Head of caudate nucleus (tissue), 42 donors: Measurements from ENCODE around the gene KLHL33.

Experiments used
- DNase-seq, 42 donors: peaks; one replicate each; pipeline versions ENCODE4 v3.0.0 to v3.0.0-alpha.2; 2020 to 2021; ENCODE audit warnings: mixed read lengths in 7 of 42
- intact Hi-C: fragments of 100-400 bp; cut with DNase I; formaldehyde crosslinking; loops from one replicate; pipeline ENCODE4 v1.15.0; 2022

Gene KLHL33, protein sequence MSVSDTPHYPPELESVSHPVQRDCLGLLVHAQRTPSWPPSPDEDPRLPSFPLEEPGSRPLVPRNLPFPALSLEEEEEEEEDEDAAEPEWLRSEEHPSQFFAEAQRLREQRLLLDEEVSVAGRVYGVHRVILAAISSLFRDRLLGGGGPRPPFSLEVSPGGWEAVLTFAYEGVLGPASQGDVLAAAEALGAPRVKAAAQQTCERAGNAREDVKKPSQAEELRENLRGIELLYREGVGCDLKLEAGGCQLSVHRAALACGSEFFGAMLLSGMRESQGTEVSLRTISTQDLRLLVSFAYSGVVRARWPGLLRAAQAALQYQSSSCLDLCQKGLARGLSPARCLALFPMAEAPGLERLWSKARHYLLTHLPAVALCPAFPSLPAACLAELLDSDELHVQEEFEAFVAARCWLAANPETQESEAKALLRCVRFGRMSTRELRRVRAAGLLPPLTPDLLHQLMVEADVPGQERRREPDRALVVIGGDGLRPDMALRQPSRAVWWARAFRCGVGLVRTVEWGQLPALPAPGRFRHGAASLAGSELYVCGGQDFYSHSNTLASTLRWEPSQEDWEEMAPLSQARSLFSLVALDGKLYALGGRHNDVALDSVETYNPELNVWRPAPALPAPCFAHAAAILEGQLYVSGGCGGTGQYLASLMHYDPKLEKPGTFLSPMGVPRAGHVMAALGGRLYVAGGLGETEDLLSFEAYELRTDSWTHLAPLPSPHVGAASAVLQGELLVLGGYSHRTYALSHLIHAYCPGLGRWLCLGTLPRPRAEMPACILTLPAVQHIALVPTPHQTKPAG

DNA sequence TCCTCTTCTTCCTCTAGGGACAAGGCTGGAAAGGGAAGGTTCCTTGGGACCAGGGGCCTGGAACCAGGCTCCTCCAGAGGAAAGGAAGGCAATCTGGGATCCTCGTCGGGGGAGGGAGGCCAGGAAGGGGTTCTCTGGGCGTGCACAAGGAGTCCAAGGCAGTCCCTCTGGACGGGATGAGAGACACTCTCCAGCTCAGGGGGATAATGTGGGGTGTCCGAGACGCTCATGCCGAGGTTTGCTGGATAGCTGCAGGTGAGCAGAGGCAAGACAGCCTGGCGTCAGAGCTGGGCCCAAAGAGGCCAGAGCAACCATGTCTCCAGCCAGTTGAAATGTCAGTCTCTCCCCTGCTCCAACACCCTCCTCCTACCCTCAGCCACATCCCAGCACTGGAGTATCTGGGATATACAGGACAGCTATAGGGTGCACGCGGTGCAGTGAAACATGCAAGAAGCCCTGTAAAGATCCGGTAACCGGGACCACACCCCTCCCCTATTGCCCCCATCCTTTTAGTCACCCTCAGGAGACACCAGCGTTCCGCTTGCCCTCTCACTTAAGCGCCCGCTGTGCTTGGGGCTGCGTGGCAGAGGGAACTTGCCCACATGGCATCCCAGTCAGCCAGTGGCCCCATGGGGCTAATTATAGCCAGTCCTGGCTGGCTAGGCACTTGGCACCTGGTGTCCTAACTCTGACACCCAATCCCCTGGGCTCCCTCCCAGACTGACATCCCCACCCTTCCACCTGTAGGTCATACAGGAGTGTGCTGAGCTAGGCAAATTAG, at the start of gene KLHL33:
KLHL33 (minus strand) TSS at position 585 of the 781 bp plus-strand sequence; CDS start at position 230, 355 bp downstream.
- DNase-seq: no peak
- intact Hi-C loops: no loop called here

DNA sequence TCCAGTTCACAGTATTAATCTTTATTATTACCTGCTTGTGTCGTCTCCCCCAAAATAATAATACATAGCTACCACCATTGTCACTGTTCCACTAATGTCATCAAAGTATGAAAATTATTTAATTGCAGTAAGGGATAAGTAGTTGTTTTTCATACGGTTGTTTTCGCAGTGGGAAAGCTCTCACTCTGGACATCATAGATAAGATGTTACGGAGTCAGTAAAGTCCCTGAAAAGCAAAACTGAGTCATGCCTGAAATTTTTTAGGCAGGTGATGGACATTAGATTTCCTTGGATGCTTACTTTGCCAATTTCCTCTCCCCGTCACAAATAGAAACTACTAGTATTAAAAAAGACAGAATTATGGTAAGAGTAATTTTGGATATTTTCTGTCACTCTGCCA, 46.4 kb upstream of the KLHL33 start:
- DNase-seq: no peak
- intact Hi-C loops: no loop called here

DNA sequence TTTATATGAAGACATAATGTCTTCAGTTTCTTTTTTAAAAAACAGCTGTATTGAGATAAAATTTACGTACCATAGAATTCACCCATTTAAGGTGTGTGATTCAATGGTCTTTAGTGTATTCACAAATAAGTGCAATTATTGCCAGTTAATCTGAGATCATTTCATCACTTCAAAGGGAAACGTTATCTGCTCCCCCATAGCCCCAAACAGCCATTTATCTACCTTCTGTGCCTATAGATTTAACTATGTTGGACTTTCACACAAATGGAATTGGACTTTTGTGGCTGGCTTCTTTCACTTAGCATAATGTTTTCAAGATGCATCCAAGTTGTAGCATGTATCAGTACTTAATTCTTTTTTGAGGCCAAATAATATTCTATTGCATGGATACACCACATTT, 42.9 kb upstream of the KLHL33 start:
- intact Hi-C loops: no loop called here
- no peak for DNase-seq

DNA sequence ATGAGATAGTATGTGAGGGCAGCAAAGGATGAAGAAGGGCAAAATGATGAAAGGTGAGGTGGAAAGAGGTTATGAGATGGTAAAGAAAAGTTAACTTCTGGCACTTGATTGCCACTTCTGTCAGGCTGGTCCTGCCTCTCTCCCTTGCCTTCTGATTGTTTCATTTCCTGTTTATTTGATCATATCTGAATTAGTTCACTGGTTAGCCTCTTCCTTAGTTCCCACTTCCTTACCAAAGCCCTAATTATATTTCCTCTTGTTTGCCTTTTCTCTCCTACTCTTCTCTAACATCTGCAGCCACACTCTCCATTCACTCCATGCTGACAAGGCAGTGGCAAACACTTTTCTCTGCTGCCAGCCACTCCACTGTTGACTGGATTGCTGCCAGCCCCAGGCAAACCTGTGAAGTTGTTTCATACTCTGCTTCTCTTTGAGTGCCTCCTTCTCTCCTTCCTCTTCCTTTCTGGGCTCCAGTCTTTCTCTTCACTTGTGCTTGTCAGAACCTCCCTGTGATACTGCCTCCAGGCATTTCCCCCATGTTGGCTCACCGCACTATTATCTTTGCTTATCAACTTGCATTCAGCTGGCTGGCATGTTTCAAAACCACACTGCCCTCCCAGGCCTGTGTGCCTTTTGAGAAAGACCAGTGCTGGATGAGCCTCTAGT, 41.4 kb upstream of the KLHL33 start:
- DNase-seq: peak in 16 of 42 donors; percentile 10 to 55 (median 26)
- intact Hi-C loops: no loop called here

DNA sequence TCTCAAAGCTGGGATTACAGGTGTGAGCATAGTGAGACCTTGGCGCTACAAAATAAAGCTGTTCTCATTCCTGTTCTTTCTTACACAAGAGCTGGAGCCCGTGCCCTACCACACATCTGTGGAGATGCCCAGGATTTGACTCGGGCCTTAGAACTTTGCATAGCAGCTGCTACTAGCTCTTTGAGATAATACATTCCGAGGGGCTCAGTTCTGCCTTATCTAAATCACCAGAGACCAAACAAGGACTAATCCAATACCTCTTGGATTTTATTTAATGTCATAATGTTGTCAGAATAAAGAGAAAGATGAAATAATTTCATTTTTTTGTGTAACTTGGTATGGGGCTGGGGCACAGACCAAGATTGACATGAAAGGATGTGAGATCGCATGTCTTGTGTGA, 40.8 kb upstream of the KLHL33 start:
- intact Hi-C loops: no loop called here
- no peak for DNase-seq

DNA sequence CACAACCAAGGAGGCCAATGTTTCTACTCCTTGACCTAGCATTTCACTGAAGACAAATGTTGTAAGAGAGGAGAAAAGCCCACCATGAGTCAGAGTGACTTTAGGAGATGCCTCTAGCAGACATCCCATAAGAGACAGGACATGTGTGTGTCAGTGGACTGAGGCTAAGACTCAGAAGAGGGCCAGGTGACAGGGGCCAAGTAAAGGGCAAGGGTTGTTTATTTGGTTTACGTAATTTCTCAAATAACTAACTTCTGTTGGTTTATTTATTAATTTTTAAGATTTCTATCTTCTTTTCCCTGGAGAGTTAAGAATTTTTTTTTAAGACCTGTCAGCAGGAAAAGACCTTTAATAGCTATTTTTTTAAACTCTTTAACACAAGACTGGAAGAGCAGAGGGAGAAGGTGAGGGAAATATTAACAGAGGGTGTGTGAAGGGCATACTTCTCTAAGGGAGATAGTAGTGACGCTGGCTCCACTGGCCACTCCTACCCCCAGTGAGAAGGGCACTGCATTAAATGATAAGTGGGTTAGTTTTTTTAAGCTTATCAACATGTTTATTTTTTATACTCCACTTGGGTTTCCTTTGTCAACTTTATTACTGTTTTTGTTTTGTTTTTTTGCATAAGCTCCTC, 36.7 kb upstream of the KLHL33 start:
- DNase-seq: no peak
- intact Hi-C loops: no loop called here

DNA sequence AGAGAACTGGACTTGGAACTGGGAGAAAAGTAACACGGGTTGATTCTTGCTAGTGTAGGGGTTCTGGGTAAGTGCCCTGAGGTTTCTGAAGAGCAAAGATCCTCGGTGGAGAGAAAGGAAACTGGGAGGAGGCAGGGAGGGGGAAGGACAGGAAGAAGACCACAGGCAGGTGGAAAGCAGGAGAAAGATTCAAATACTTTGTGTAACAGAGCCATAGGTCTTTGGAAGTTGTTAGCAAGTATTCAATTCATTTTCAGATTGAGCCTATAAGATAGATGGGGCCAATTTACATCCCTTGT, 34.6 kb upstream of the KLHL33 start:
- intact Hi-C loops: no loop called here
- DNase-seq: no peak

DNA sequence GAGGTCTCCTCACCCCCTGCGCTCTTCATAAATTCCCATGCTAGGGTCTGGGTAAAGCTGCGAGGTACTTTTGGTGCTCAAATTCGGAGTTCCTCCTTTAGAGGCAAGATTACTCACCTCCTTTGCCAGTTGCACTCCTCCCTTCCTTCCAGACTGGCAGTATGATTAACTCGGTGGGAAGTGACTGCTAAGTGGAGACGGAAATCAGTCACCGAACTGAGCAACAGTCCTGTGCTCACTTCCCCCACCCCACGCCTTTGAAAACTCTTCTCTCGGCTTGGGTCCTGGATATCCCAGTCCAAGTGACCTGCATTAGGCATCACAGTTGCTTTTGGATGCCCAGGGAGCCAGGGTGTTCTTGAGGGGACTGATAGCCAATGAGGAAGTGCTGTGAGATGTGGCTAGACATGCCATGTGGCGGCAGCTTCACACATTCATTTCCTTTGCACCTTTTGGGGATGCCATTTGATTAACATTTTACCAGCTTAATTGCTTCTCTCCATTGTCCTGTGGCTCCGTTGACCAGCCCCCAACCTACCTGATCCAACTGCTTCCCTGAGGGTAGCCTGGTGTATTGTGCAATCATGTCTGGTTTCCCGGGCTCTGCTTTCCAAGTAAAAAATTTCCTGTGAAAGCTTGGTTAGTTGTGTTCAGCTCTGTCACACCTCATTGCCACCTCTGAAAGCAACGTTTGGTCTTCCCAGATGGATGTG, 34.1 kb upstream of the KLHL33 start:
- peak in 33 of 42 donors; percentile 9 to 80 (median 32) for DNase-seq
- intact Hi-C loops: no loop called here

DNA sequence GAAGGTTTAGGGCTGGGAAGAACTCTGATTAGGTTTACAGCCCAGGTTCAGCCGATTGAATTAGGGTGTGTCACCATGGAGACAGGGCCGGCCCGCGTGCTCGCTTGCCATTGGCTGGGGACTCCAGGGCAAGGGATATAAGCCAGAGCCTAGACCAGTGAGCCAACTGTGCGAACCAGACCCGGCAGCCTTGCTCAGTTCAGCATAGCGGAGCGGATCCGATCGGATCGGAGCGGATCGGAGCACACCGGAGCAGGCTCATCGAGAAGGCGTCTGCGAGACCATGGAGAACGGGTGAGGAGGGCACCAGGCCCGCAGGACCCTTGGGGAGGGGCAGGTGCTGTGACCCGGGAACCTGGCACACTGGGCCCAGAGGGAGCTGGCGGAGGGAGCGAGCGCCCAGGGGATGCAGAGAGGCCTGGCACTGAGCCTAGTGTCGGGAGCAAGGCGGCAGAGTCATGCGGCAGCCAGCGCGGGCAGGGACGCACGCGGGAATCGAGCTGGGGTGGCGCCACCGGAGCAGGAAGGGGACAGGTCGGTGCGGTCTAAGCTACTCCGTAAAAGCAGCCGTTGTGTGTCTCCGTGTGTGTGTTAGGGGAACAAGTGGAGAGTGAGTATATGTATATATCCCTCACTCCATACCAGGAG, 33.4 kb upstream of the KLHL33 start, which contains the start of gene PNP:
PNP (plus strand) TSS at position 165 of the 648 bp plus-strand sequence; CDS start at position 284, 119 bp downstream.
- intact Hi-C loops: no loop called here
- peak; percentile 75 to 97 (median 90) for DNase-seq

DNA sequence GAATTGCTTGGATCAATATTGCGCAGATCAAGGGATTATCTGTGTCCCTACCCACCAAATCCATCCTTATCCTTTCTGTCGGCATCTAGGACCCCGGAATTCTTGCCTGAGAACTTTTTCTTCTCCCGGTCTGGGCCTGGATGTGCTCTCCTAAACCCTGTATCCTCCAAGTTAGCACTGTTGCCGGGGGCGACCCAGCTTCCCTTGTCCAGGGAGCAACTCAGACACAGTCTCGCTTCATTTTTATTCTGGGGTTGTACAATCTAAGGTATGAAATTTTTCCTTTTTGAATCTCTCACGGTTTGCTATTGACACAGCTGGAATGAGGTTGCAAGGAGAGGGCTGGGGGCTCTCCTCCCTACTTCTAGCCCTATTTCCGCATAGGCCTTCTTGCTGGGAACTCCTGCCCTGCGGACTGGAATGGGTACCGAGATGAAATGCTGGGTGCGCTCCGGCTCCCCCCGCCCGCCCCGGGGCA, 32.8 kb upstream of the KLHL33 start:
- DNase-seq: peak in 19 of 42 donors; percentile 6 to 53 (median 16)
- intact Hi-C loops: no loop called here

DNA sequence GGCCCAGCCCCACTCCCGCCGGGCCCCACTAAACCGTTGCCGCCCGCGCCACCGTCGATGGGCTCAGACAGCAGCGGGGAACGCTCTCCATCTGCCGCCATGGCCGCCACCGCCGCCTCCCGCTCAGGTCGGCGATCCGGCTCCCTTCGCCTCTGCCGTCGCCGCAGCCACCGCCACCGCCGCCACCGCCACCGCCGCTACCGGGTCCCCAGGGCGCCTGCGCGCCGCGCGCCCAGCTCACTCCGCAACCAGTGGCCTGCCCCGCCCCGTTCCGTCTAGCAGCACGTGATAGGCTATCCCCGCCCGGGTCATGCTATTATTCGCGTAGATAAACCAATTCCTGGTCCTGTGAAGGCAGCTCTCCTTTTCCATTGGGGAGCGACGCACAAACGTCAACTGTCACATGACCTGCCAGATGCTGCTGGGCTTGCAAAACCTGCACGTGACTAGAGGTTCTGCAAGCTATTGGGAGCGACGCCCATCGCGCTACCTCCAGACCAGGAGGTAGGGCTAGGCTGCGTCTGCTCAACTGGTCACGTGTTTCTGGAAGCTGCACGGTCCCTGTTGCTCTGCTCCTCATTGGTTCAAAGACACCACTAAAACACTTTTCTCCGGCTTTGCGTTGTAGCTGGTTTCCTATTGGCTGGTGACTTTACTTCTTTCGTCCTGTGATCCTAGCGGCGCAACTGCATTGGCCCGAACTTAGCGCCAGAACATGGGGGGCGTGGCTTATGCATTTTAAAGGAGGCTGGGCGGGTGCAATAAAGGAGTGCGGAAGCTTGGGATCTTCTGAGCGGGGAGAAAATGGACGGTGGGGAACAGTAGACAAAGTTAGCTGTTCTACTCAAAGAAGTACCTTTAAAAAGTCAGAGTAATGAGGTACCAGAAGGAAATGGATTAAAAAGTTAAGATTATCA, 25.5 kb upstream of the KLHL33 start, which contains the start of gene PIP4P1:
PIP4P1 (minus strand) TSS at position 210 of the 917 bp plus-strand sequence; CDS start at position 101, 109 bp downstream.
- DNase-seq: peak; percentile 97 to 100 (median 99)
- intact Hi-C loops: loop anchor here (2.0 kb wide), 1 partner anchor 119 kb away; the partner anchor contains the start of gene PARP2

DNA sequence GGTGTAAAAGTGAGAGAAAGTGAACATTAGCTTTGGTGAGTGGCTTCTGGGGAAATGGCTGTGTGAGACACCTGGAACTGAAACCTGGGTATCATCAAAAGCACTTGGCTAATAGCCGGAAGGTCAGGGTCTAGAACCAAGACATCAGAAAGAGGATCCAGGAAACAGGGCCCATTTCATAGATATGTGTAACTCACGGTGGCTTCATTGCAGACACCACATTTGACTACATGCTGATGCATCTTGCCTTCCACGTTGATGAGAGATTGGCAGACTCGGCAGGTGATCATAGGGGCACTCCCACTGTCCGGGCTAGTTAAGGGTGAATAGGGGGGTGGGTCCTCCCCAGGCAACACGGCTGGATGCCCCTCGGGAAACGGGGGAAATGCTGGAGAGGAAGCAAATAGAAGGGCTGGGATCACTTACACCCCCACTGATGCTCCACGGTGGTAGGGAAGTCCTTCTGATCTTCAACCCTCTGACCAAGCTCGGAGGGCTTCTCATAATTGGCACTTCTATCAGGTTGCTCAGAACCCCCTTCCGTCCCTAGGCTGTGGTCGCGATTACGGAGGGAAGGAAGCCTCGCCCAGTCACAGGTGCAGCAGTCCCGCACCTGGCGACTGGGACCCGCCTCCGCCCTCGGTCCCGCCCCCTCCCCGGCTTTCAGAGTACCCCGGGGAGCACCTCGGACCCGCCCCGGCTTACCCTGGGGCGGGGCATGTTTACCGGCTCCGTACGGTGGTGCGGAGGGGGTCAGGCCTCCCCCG, 24.7 kb upstream of the KLHL33 start:
- peak in 5 of 42 donors; percentile 5 to 29 (median 16) for DNase-seq
- intact Hi-C loops: loop anchor here (2.0 kb wide), 1 partner anchor 118 kb away; the partner anchor contains the start of gene PARP2

DNA sequence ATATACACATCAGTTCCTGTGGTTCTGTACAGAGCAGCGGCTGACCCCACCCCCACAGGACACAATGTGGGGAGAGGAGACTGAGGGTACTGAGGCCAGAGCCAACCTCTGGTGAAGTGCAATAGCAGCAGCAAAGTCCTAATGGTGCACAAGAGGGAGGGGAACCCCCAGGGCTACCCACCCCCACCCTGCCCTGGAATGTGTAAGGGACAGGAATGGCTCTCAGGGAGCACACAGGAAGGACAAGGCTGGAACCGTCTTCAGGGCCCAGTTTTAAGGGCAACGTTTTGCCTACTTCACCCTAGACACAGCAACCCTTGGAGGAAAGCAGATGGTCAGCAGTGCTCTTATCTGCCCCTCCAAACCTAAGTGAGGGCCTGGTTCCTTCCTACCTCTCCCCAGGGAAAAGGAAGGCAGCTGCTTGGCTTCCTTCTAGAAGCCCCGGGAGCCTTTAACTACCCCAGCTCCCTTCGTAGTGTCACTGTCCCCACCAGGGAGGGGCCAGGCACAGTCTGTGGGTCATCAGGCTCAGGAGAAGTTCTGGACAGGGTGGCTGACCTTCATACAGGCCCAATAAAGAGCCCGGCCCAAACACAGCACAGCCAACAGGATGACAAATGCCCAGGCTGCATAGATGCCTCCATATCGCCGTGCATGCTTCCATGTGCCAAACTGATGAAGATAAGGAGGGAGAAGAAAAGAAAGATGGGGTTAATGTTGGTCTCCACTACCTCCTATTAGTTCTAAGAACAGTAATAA, 22.2 kb upstream of the KLHL33 start:
- intact Hi-C loops: loop anchor here (5.0 to 10.0 kb wide), 2 partner anchors 154 to 227 kb away; partner anchors contain the start of genes ANG and RNASE4
- no peak for DNase-seq

DNA sequence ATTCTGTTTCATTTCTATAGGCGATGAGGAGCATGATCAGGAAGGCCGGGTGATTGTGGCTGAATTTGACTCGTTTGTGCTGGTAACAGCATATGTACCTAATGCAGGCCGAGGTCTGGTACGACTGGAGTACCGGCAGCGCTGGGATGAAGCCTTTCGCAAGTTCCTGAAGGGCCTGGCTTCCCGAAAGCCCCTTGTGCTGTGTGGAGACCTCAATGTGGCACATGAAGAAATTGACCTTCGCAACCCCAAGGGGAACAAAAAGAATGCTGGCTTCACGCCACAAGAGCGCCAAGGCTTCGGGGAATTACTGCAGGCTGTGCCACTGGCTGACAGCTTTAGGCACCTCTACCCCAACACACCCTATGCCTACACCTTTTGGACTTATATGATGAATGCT, 21.0 kb upstream of the KLHL33 start:
- peak in 3 of 42 donors; percentile 5 to 39 (median 8) for DNase-seq
- intact Hi-C loops: loop anchor here (5.0 to 10.0 kb wide), 2 partner anchors 155 to 228 kb away; partner anchors contain the start of genes ANG and RNASE4
